ENCODE measurements around the gene FSCN2. TPM values are rescaled to one million over a fixed set of nuclear protein-coding genes. Genes with fewer than 3 reads are reported as not detected.

The FSCN2 gene
- total RNA-seq, 1 experiment from 2014 or later: not detected

GRCh38 chr17:81512562-81513371, 15.4 kb upstream of the FSCN2 start, which contains the start of gene ACTG1:
ACTG1 (minus strand) TSS chr17:81512799; CDS start chr17:81512354, 445 bp downstream.
- DNase-seq (ENCODE audit: low read depth): peak; percentile 91

GRCh38 chr17:81513372-81513752, 14.8 kb upstream of the FSCN2 start:
- peak; percentile 60 for DNase-seq (ENCODE audit: low read depth)

GRCh38 chr17:81513753-81514488, 14.3 kb upstream of the FSCN2 start:
- peak; percentile 70 for DNase-seq (ENCODE audit: low read depth)

- no peak for DNase-seq (ENCODE audit: low read depth)
These were observed 13.8 kb upstream of the FSCN2 start for GRCh38 chr17:81514489-81514738.

- DNase-seq (ENCODE audit: low read depth): peak; percentile 84
These were observed 13.2 kb upstream of the FSCN2 start for GRCh38 chr17:81514739-81515529.

- DNase-seq (ENCODE audit: low read depth): no peak
These were observed 12.6 kb upstream of the FSCN2 start for GRCh38 chr17:81515530-81516041.

- DNase-seq (ENCODE audit: low read depth): no peak
These were observed 11.7 kb upstream of the FSCN2 start for GRCh38 chr17:81516439-81516838.

- DNase-seq (ENCODE audit: low read depth): no peak
These were observed 11.2 kb upstream of the FSCN2 start for GRCh38 chr17:81517009-81517338.

GRCh38 chr17:81517339-81518112, 10.7 kb upstream of the FSCN2 start:
- DNase-seq (ENCODE audit: low read depth): no peak

GRCh38 chr17:81518113-81518784, 9.9 kb upstream of the FSCN2 start:
- no peak for DNase-seq (ENCODE audit: low read depth)

GRCh38 chr17:81518785-81519283, 9.3 kb upstream of the FSCN2 start:
- DNase-seq (ENCODE audit: low read depth): no peak

GRCh38 chr17:81519284-81520020, 8.7 kb upstream of the FSCN2 start:
- DNase-seq (ENCODE audit: low read depth): no peak

GRCh38 chr17:81520021-81520901, 7.9 kb upstream of the FSCN2 start:
- no peak for DNase-seq (ENCODE audit: low read depth)

GRCh38 chr17:81522491-81523401, 5.4 kb upstream of the FSCN2 start:
- DNase-seq (ENCODE audit: low read depth): no peak

GRCh38 chr17:81523402-81524038, 4.7 kb upstream of the FSCN2 start:
- DNase-seq (ENCODE audit: low read depth): peak; percentile 46

GRCh38 chr17:81524039-81524864, 3.9 kb upstream of the FSCN2 start:
- no peak for DNase-seq (ENCODE audit: low read depth)

GRCh38 chr17:81524865-81525159, 3.4 kb upstream of the FSCN2 start:
- DNase-seq (ENCODE audit: low read depth): no peak
